NCI-H526 (cell line): Measurements from ENCODE around the gene LUC7L3.

Experiments
- DNase-seq, 2 experiments: peaks; one replicate each; lab custom pipeline; 2025; lab: John Stamatoyannopoulos, UW

Gene LUC7L3

DNA sequence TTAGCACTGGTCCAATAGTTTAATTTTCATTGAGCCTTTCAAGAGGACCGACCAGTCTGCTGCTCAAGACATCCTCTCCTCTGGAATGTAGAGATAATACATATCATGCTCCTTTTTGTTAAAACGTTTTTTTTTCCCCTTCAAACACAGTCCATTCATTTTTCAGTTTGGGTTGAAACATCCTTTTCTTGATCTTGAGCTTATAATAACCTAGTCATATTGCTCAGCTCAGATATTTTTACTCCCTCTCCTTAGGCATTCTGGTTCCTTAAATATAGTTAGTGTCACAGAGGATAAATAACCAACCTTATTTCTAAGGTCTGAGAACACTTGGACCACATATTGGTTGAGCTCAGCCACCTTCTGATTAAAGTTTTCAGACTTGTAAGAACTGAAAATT lies 35.1 kb downstream of the LUC7L3 start:
- no peak for DNase-seq

GRCh38 chr17:50758524-50758923 lies 39.1 kb downstream of the LUC7L3 start:
- no peak for DNase-seq

GRCh38 chr17:50758989-50759544 lies 39.7 kb downstream of the LUC7L3 start:
- DNase-seq, result no peak

DNA sequence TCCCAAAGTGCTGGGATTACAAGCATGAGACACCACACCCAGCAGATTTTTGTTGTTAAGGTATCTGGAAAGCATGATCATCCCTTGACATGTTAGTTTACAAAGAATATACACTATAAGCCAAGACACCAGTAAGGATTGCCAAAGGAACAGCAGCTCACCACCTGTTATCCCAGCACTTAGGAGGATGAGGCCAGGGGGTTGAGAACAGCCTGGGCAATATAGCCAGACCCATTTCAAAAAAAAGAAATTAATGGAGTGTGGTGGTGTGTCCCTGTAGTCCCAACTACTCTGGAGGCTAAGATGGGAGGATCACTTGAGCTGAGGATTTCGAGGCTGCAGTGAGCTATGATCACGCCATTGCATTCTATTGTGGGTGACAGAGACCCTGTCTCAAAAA lies 42.8 kb downstream of the LUC7L3 start:
- no peak for DNase-seq

DNA sequence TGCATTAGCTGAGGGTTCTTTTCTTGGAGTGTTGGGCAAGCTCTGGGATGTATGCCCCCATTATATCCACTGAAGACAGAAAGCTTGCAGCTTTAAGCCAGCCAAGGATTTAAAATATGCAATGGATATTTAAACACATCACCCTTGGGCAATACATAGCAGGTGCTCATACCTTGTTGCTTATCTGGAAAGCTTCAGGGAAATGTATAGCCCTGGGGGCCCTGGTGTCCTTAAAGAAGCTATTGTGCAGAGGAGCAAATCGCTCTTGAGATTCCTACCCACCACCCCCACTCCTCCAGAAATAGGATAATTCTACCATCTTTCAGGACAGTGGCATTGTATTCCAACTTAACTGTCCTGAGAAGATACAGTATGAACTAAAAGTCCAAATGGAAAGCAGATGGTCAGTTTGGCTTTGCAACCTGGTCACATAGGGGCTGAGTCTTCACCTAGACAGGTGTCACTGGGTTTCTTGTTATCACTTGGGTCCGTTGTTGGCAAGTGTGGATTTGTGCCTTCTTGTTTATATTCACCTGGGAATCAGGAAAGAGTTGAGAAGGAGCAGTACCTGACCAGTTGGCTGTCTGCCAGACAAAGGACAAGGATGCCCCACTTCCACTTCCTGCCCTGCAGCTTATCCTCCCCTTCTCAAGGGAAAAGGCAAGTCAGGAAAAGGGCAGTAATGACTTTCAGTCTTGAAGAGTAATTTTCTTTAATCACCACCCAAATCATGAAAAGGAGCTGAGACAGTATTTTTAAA lies 44.5 kb downstream of the LUC7L3 start:
- peak in 1 of 2 experiments; percentile 21 for DNase-seq

DNA sequence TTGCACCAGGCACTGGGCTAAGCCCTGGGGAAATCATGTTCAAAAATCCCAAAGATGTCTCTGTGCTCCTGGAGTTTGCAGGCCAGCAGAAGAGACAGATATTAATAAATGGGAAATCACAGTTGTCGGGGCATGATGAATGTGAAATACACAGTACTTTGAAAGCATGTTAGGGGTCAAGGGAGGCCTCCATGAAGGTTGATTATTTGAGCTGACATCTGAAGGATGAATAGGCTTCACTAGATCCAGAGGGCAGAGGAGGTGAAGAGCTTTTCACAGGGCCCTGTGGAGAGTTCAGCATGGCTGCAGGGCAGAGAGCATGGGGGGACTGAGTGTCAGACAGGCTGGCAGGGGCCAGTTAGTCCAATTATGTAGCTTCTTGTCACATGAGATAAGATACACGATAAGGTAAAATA lies 45.3 kb downstream of the LUC7L3 start:
- no peak for DNase-seq

DNA sequence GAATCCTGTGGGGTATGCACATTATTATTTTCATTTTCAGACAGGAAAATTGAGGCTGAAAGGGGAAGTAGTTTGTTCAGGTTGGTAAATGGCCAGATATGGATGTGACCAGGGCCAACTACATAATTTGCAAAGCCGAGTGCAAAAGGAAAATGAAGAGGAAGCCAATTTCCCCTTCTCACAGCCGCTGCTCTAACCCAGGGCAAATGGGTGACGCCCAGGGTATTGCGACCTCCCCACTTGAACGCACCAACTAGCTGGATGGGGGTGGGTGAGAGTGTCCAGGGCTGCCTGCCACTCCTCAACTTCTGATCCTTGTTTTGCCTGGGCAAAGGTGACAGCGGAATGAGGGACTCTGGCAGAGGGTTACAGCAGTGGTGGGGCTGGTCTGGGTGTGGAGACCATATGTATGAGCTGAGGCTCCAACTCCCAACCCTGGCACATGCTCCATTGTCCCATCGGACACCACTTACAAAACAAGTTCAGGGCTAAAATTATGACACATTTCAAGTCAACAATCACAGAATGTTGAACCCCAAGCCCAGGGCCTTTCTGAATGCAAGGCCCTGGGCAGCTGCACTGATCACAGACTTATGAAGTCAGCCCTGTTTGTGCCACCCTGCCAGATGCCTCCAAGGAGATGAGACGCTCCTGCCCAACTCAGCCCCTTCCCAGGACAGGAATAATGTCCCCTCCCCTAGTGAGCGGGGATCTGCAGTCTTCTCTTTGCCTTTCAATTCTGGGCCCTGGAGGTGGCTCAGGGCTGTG lies 46.2 kb downstream of the LUC7L3 start:
- peak; percentile 21 to 25 for DNase-seq

- DNase-seq, result no peak
Measured at GRCh38 chr17:50766222-50767023, 47.0 kb downstream of the LUC7L3 start.

DNA sequence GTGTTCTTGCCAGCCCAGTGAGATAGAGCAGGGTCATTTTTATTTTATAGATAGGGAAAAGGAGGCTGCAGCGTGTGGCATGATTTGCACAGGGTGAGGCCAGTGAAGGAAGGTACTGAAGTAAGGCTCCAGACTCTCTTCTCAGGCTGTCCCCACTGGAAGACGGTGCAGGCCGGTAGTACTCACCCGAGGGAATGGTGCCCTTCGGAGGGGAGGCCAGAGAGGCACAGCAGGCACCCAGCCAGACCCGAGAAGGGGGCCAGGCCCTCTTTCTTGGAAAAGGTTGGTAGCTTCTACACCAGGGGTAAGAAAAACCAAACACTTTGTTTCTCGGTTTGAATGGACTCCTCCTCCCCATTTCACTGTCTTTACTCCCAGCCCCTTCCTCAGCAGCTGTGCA lies 47.6 kb downstream of the LUC7L3 start:
- no peak for DNase-seq

- DNase-seq, result no peak
Measured at GRCh38 chr17:50767446-50767845, 48.0 kb downstream of the LUC7L3 start, which contains the start of gene ANKRD40CL. ANKRD40CL (minus strand) TSS chr17:50767518; CDS start chr17:50766913, 605 bp downstream.

- peak; percentile 66 to 85 for DNase-seq
Measured at GRCh38 chr17:50768346-50768761, 49.0 kb downstream of the LUC7L3 start.

DNA sequence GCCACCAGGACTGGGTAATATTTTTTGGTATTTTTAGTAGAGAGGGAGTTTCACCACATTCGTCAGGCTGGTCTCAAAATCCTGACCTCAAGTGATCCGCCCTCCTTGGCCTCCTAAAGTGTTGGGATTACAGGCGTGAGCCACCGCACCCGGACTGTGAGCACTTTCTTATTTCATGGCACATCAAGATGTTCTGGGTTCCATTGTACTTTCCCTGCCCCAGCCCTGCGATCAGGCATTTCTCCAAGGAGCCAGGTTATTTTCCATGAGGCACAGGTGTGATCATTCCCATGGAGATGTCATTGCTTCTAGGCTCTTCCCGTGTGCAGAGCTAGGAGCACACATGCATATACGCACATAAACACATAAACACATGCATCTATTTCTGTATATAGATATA lies 50.5 kb downstream of the LUC7L3 start:
- DNase-seq, result no peak

DNA sequence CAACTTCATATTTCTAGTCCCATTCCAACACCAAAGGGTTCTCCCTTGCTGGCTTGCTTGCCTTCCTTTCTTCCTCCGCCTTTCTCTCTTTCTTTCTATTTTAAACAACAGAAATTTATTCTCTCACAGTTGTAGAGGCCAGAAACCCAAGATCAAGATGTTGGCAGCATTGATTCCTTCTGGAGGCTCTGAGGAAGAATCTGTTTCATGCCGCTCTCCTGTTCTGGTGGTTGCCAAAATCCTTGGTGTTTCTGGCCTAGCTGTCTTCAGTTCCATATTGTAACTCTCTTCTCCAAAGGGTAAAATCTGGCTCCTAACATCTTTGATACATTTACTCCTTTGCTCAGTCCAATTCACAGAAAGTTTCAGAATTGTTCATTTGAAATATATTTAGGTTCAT lies 50.9 kb downstream of the LUC7L3 start:
- DNase-seq, result no peak

GRCh38 chr17:50771991-50772785 lies 52.8 kb downstream of the LUC7L3 start:
- DNase-seq, result no peak

DNA sequence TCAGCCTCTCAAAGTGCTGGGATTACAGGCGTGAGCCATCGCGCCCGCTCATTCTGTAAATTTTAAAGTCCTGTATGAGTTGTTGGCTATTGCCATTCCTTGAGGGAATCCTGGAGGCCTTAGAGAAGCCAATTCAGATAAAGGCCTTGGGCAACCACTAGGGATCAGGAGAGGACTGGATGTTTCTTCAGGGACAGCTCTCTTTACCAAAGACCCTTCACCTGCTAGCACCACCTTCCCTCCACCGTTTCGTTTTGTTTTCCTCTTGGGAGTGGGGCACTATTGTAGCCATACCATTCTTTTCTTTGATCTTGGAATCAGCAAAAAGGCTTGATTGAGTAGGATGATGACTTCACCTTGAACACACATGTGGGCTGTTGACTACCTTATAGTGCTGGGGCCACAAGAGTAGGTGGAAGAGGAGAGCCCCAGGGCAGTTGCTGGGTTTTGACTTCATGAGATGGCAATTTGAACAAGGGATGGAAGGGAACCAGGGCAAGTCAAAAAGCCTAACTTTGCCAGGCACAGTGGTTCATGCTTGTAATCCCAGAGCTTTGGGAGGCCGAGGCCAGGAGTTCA lies 54.9 kb downstream of the LUC7L3 start:
- DNase-seq, result no peak

GRCh38 chr17:50775926-50776325 lies 56.5 kb downstream of the LUC7L3 start:
- no peak for DNase-seq

DNA sequence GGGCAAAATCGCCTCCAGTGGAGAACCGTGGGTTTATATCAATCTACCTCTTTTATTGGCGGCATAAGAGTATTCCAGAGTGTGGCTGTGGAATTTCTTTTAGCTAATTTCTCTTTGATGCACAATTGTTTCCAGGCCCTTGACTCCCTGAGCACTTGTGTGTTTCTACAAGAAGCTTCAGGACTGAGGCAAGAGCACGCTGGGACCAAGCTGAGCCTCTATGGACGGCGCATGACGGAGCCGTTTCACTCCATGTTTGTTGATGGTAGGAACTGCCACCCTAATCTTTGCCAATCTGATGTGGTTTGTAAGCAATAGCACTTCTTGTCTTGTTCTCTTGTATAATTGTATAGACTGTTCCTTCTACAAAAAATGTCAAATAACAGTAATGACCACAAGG lies 59.1 kb downstream of the LUC7L3 start:
- DNase-seq, result no peak

GRCh38 chr17:50778988-50779387 lies 59.6 kb downstream of the LUC7L3 start:
- DNase-seq, result no peak

GRCh38 chr17:50779747-50780353 lies 60.4 kb downstream of the LUC7L3 start:
- no peak for DNase-seq

- DNase-seq, result no peak
Measured at GRCh38 chr17:50781167-50781566, 61.8 kb downstream of the LUC7L3 start.
